Naive thymus-derived CD4-positive, alpha-beta T cell (primary cell): ENCODE results near the gene PAQR6. TPM values are rescaled to one million over a fixed set of nuclear protein-coding genes. Genes with fewer than 3 reads are reported as not detected.

Experiments used
- ATAC-seq: fragments of 150-1000 bp; cut with Tn5 transposase; 2 replicates; pipeline ENCODE4 v1.10.0; 2021; ENCODE audit warnings: mild to moderate bottlenecking, moderate library complexity
- CTCF ChIA-PET: fragments of 350-600 bp; sonication (Branson Sonifier 250); formaldehyde crosslinking; loops from one replicate; lab custom pipeline; 2021; ENCODE audit warnings: antibody characterized with exemption; lab: Charles Lee
- POLR2A ChIA-PET: fragments of 350-600 bp; sonication (Branson Sonifier 250); formaldehyde crosslinking; loops from one replicate; lab custom pipeline; 2021; ENCODE audit warnings: antibody characterized with exemption, inconsistent platforms; lab: Charles Lee
- DNase-seq, 9 donors: peaks; one replicate each; pipeline versions ENCODE4 v3.0.0 to v3.0.0-alpha.2; 2020 to 2022; ENCODE audit warnings: mixed read lengths in 1 of 9
- H3K27ac ChIP-seq: one replicate; pipeline ENCODE4 v1.7.0; 2013; ENCODE audit warnings: mild to moderate bottlenecking, low read depth, low read length, moderate library complexity
- H3K27me3 ChIP-seq, 2 donors: one replicate each; pipeline ENCODE4 v1.7.0; 2013; ENCODE audit warnings: low read length in 2 of 2, mild to moderate bottlenecking in 2 of 2, moderate library complexity in 2 of 2; ENCODE audit not compliant: control insufficient read depth in 2 of 2, insufficient read depth in 2 of 2
- H3K36me3 ChIP-seq, 3 experiments: 1 replicate in 2 of 3; 2 replicates in 1 of 3; pipeline ENCODE4 v1.7.0; 2013; ENCODE audit warnings: low read length in 3 of 3, mild to moderate bottlenecking in 3 of 3, moderate library complexity in 1 of 3; ENCODE audit not compliant: insufficient read depth in 3 of 3, control insufficient read depth in 2 of 3
- H3K4me1 ChIP-seq, 2 donors: one replicate each; pipeline ENCODE4 v1.7.0; 2013; ENCODE audit warnings: low read length in 2 of 2, mild to moderate bottlenecking in 2 of 2, moderate library complexity in 1 of 2; ENCODE audit not compliant: control insufficient read depth in 2 of 2, insufficient read depth in 2 of 2
- H3K4me3 ChIP-seq: 2 replicates; pipeline ENCODE4 v1.7.0; 2013; ENCODE audit warnings: mild to moderate bottlenecking, low read length
- H3K9me3 ChIP-seq, 3 experiments: 1 replicate in 2 of 3; 2 replicates in 1 of 3; pipeline ENCODE4 v1.7.0; 2013; ENCODE audit warnings: low read length in 3 of 3; ENCODE audit not compliant: control insufficient read depth in 2 of 3
- H3K27ac Mint-ChIP-seq, 9 donors: one replicate each; pipeline ENCODE4 v1.8.0; 2020 to 2022; ENCODE audit warnings: mixed read lengths in 9 of 9, mild to moderate bottlenecking in 8 of 9, moderate library complexity in 5 of 9, inconsistent platforms in 2 of 9
- H3K27me3 Mint-ChIP-seq, 5 donors: one replicate each; pipeline ENCODE4 v1.8.0; 2021 to 2022; ENCODE audit warnings: mixed read lengths in 5 of 5, mild to moderate bottlenecking in 1 of 5
- H3K36me3 Mint-ChIP-seq, 5 donors: one replicate each; pipeline ENCODE4 v1.8.0; 2020 to 2022; ENCODE audit warnings: mixed read lengths in 5 of 5, mild to moderate bottlenecking in 3 of 5, inconsistent platforms in 1 of 5
- H3K4me1 Mint-ChIP-seq, 7 donors: one replicate each; pipeline ENCODE4 v1.8.0; 2020 to 2022; ENCODE audit warnings: mixed read lengths in 7 of 7, mild to moderate bottlenecking in 3 of 7, inconsistent platforms in 1 of 7
- H3K4me3 Mint-ChIP-seq, 10 donors: one replicate each; pipeline ENCODE4 v1.8.0; 2020 to 2022; ENCODE audit warnings: mild to moderate bottlenecking in 10 of 10, mixed read lengths in 10 of 10, moderate library complexity in 6 of 10, inconsistent platforms in 2 of 10
- H3K9me3 Mint-ChIP-seq, 11 donors: one replicate each; pipeline ENCODE4 v1.8.0; 2020 to 2022; ENCODE audit warnings: mixed read lengths in 11 of 11, mild to moderate bottlenecking in 4 of 11, inconsistent platforms in 1 of 11, moderate library complexity in 1 of 11
- intact Hi-C, 2 donors: fragments of 100-400 bp; cut with micrococcal nuclease; formaldehyde crosslinking; loops; one replicate each; pipeline ENCODE4 v1.15.1; 2023
- polyA plus RNA-seq, 2 donors: library from polyadenylated mRNA; unstranded; fragments of 300-500 nt; fragmentation: Illumina TruSeq; gene quantifications; one replicate each; pipeline ENCODE4 v1.2.3, GENCODE V29; 2021
- total RNA-seq, 6 experiments: library from RNA in 5 of 6; stranded (reverse) in 5 of 6; gene quantifications; 1 replicate in 5 of 6; 2 replicates in 1 of 6; pipeline ENCODE4 v1.2.3 and lab custom pipeline; 2021 to 2026

Gene PAQR6
- total and polyA plus RNA-seq, 7 experiments from 2014 or later: 0.22 to 6.2 (median 2.6) TPM; not detected in 1

DNA sequence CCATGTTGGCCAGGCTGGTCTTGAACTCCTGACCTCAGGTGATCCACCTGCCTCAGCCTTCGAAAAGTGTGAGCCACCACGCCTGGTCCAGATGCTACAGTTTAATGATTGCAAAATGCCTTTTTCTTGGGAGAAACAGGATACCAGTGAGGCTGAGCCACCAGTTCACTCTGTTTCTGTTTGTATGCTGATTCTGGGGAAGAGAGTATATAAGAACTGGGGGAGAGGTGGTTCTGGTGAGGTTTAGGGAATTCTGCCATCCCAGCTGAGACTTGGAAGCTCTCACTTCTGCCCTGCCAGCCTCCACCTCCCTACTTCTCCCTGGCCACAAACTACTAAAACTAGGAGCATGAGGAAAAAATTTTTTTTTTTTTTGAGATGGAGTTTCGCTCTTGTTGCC, 43.2 kb downstream of the PAQR6 start:
- H3K27me3 ChIP-seq: no peaks in the 10 kb centered on the region
- H3K9me3 ChIP-seq: no peaks in the 10 kb centered on the region
- Mint-ChIP-seq H3K4me1 (peaks cover 9 to 23% (median 16%) of the 10 kb centered on the region in 7 donors), H3K4me3 (no peak overlapping the region), H3K36me3 (peaks cover 4 to 35% (median 20%) of the 10 kb centered on the region in 5 donors), H3K9me3 (no peaks in the 10 kb centered on the region), H3K27ac (peak overlapping the region in 1 of 9 donors; percentile 6), H3K27me3 (no peaks in the 10 kb centered on the region)
- DNase-seq (no peak), ATAC-seq (no peak)
- H3K36me3 ChIP-seq: peaks cover 0 to 58% (median 12%) of the 10 kb centered on the region in 3 experiments
- intact Hi-C loops: no loop called here
- CTCF ChIA-PET: interaction anchor here (0.6 to 1.1 kb wide), 3 partner anchors 10 to 13 kb away, joined by 3 to 6 read pairs (median 3); partner anchors contain the start of gene SLC25A44
- POLR2A ChIA-PET: interaction anchor here (0.7 to 1.2 kb wide), 4 partner anchors 8 to 995 kb away, joined by 3 read pairs; no protein-coding TSS in a partner anchor
- H3K27ac ChIP-seq: no peak overlapping the region
- no peak overlapping the region for H3K4me3 ChIP-seq
- H3K4me1 ChIP-seq: peaks cover 0 to 13% of the 10 kb centered on the region in 2 donors

DNA sequence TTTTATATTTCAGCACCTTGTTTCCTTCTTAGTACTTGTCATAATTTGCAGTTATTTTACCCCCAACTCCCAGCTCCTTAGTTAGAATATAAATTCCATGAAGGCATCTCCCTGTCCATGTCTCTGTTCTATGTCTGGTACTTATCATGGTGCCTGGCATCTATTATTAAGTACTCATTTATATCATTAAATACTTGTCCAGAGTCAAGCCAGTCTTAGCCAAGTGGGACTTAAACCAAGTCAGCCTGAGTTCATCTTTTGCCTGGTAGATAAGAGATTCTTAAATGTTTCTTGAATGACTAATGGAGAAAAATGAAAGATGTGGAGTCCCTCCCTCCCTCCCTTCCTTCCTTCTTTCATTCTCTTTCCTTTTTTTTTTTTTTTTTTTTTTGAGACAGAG, 44.5 kb downstream of the PAQR6 start:
- H3K36me3 ChIP-seq: peaks cover 0 to 53% (median 12%) of the 10 kb centered on the region in 3 experiments
- H3K27ac ChIP-seq: no peak overlapping the region
- H3K27me3 Mint-ChIP-seq: no peaks in the 10 kb centered on the region
- H3K4me3 ChIP-seq: no peak overlapping the region
- CTCF ChIA-PET: interaction anchor here (0.6 to 1.5 kb wide), 3 partner anchors 11 to 38 kb away, joined by 3 to 7 read pairs (median 3); no protein-coding TSS in a partner anchor
- H3K4me1 ChIP-seq: peaks cover 3 to 17% of the 10 kb centered on the region in 2 donors
- POLR2A ChIA-PET: interaction anchor here (1.2 kb wide), 1 partner anchor 9 kb away, joined by 4 read pairs; the partner anchor contains the start of gene PMF1
- no peak overlapping the region for H3K27ac Mint-ChIP-seq
- H3K9me3 ChIP-seq: no peaks in the 10 kb centered on the region
- no peak for DNase-seq
- H3K4me1 Mint-ChIP-seq: peaks cover 23 to 30% (median 29%) of the 10 kb centered on the region in 7 donors
- no peaks in the 10 kb centered on the region for H3K27me3 ChIP-seq
- intact Hi-C loops: no loop called here
- ATAC-seq: no peak
- H3K9me3 Mint-ChIP-seq: no peaks in the 10 kb centered on the region
- H3K36me3 Mint-ChIP-seq: peaks cover 7 to 27% (median 18%) of the 10 kb centered on the region in 5 donors
- no peak overlapping the region for H3K4me3 Mint-ChIP-seq

- Histone ChIP-seq H3K4me1 (peaks cover 4 to 33% of the 10 kb centered on the region in 2 donors), H3K36me3 (peaks cover 6 to 44% (median 10%) of the 10 kb centered on the region in 3 experiments)
Measured at GRCh38 chr1:156200044-156200443, 47.8 kb downstream of the PAQR6 start.

DNA sequence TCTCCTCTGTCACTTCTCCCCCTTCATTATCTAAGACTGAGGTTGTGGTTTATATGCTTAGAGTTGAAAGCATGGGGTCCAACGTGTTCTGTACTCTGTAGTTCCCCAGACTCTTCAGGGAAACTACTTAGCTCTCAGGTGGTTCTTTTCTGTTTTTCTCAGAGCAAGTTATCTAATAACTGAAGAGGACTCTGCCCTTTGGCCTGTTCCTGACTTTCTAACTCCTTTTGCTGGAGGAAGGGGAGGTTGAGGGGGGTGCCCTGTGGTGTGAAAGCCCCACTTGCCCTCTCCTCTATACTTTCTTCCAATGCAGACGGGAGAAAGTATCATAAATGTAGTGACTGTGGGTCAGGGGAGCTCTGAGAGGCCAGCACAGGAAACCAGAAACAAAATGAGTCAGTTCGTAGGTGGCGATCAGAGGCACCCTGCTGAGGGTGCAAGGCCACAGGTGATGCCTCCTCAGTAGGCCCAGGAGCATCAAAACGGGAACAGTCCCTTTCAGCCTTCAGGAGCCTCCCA, 49.0 kb downstream of the PAQR6 start:
- H3K36me3 Mint-ChIP-seq: peaks cover 8 to 31% (median 14%) of the 10 kb centered on the region in 5 donors
- Histone ChIP-seq H3K27ac (no peak overlapping the region), H3K9me3 (no peaks in the 10 kb centered on the region), H3K27me3 (no peaks in the 10 kb centered on the region), H3K4me1 (peaks cover 12 to 40% of the 10 kb centered on the region in 2 donors), H3K36me3 (peaks cover 6 to 44% (median 10%) of the 10 kb centered on the region in 3 experiments), H3K4me3 (no peak overlapping the region)
- DNase-seq (no peak), ATAC-seq (no peak)
- H3K27me3 Mint-ChIP-seq: no peaks in the 10 kb centered on the region
- H3K9me3 Mint-ChIP-seq: no peaks in the 10 kb centered on the region
- POLR2A ChIA-PET: interaction anchor here (4.7 kb wide), 1 partner anchor 15 kb away, joined by 30 read pairs; the partner anchor contains the start of gene PMF1
- CTCF ChIA-PET: interaction anchor here (1.3 kb wide), 1 partner anchor 53 kb away, joined by 3 read pairs; no protein-coding TSS in a partner anchor
- peak overlapping the region in 3 of 10 donors; percentile 19 to 77 (median 24) for H3K4me3 Mint-ChIP-seq
- intact Hi-C loops: loop anchor here in 1 of 2 donors (10.0 kb wide), 1 partner anchor 1974 kb away; the partner anchor contains the start of gene UBAP2L
- H3K27ac Mint-ChIP-seq: peak overlapping the region in 6 of 9 donors; percentile 6 to 89 (median 52)
- peaks cover 29 to 62% (median 56%) of the 10 kb centered on the region in 7 donors for H3K4me1 Mint-ChIP-seq

More at GRCh38 chr1:156200044-156200443, 47.8 kb downstream of the PAQR6 start:
- intact Hi-C loops: no loop called here
- DNase-seq: no peak
- no peaks in the 10 kb centered on the region for H3K9me3 ChIP-seq
- Mint-ChIP-seq H3K36me3 (peaks cover 6 to 28% (median 14%) of the 10 kb centered on the region in 5 donors), H3K4me3 (peak overlapping the region in 2 of 10 donors; percentile 12 to 49), H3K27ac (peak overlapping the region in 4 of 9 donors; percentile 6 to 89 (median 62)), H3K4me1 (peaks cover 27 to 53% (median 46%) of the 10 kb centered on the region in 7 donors), H3K27me3 (no peaks in the 10 kb centered on the region), H3K9me3 (no peaks in the 10 kb centered on the region)
- no peak for ATAC-seq
- ChIA-PET CTCF (interaction anchor here (1.5 kb wide), 1 partner anchor 25 kb away, joined by 5 read pairs; no protein-coding TSS in a partner anchor), POLR2A (interaction anchor here (4.7 kb wide), 1 partner anchor 14 kb away, joined by 30 read pairs; the partner anchor contains the start of gene PMF1)
- no peak overlapping the region for H3K4me3 ChIP-seq
- H3K27me3 ChIP-seq: no peaks in the 10 kb centered on the region
- no peak overlapping the region for H3K27ac ChIP-seq

GRCh38 chr1:156196445-156196844, 51.4 kb downstream of the PAQR6 start:
- H3K36me3 ChIP-seq: peaks cover 0 to 31% (median 10%) of the 10 kb centered on the region in 3 experiments
- Mint-ChIP-seq H3K4me3 (peak overlapping the region in 6 of 10 donors; percentile 6 to 96 (median 50)), H3K4me1 (peaks cover 38 to 74% (median 64%) of the 10 kb centered on the region in 7 donors), H3K36me3 (peaks cover 8 to 33% (median 14%) of the 10 kb centered on the region in 5 donors), H3K27me3 (no peaks in the 10 kb centered on the region), H3K27ac (peak overlapping the region in 2 of 9 donors; percentile 14 to 63), H3K9me3 (no peaks in the 10 kb centered on the region)
- no peaks in the 10 kb centered on the region for H3K9me3 ChIP-seq
- ChIA-PET POLR2A (interaction anchor here (0.8 to 4.7 kb wide), 3 partner anchors 9 to 17 kb away, joined by 3 to 30 read pairs (median 4); partner anchors contain the start of gene PMF1), CTCF (interaction anchor here (0.7 kb wide), 1 partner anchor 28 kb away, joined by 3 read pairs; no protein-coding TSS in a partner anchor)
- H3K4me3 ChIP-seq: no peak overlapping the region
- ATAC-seq: no peak
- no peak for DNase-seq
- peaks cover 12 to 40% of the 10 kb centered on the region in 2 donors for H3K4me1 ChIP-seq
- intact Hi-C loops: loop anchor here in 1 of 2 donors (10.0 kb wide), 1 partner anchor 1972 kb away; the partner anchor contains the start of gene UBAP2L
- H3K27me3 ChIP-seq: no peaks in the 10 kb centered on the region
- no peak overlapping the region for H3K27ac ChIP-seq

- CTCF ChIA-PET: no interaction called here
- peaks cover 12 to 35% of the 10 kb centered on the region in 2 donors for H3K4me1 ChIP-seq
- H3K36me3 ChIP-seq: peaks cover 0 to 26% (median 10%) of the 10 kb centered on the region in 3 experiments
- Mint-ChIP-seq H3K27ac (peak overlapping the region in 3 of 9 donors; percentile 14 to 65 (median 62)), H3K4me3 (peak overlapping the region; percentile 32 to 99 (median 66)), H3K27me3 (no peaks in the 10 kb centered on the region), H3K36me3 (peaks cover 8 to 33% (median 14%) of the 10 kb centered on the region in 5 donors), H3K4me1 (peaks cover 38 to 74% (median 64%) of the 10 kb centered on the region in 7 donors), H3K9me3 (no peaks in the 10 kb centered on the region)
- intact Hi-C loops: loop anchor here in 1 of 2 donors (10.0 kb wide), 1 partner anchor 1971 kb away; the partner anchor contains the start of gene UBAP2L
- POLR2A ChIA-PET: interaction anchor here (1.4 kb wide), 1 partner anchor 143 kb away, joined by 3 read pairs; the partner anchor contains the start of gene UBQLN4
- DNase-seq (no peak), ATAC-seq (no peak)
- H3K4me3 ChIP-seq: no peak overlapping the region
- H3K27ac ChIP-seq: no peak overlapping the region
- H3K9me3 ChIP-seq: no peaks in the 10 kb centered on the region
- no peaks in the 10 kb centered on the region for H3K27me3 ChIP-seq
Measured at GRCh38 chr1:156195853-156196252, 52.0 kb downstream of the PAQR6 start.
